Natural killer cell treated with Interleukin-12 subunit alpha and Interleukin-12 subunit beta and Interleukin-15 and Interleukin-18, amount 100 ng/mL, for 72 hours (primary cell): Measurements from ENCODE around the gene HAND2. TPM values are rescaled to one million over a fixed set of nuclear protein-coding genes. Genes with fewer than 3 reads are reported as not detected.

ENCODE experiments used
- ATAC-seq, 2 donors: fragments of 150-1000 bp; cut with Tn5 transposase in 1 of 2; sonication (Bioruptor Pico), chemical (Tn5 transposase) in 1 of 2; 2 replicates each; pipeline ENCODE4 v1.10.0; 2021
- DNase-seq: peaks from one replicate; pipeline ENCODE4 v3.0.0; 2022; ENCODE audit warnings: low spot score
- H3K27ac Mint-ChIP-seq, 2 donors: 1 replicate in 1 of 2; 2 replicates in 1 of 2; pipeline ENCODE4 v1.8.0; 2022; ENCODE audit warnings: mixed read lengths in 2 of 2, mild to moderate bottlenecking in 1 of 2, moderate library complexity in 1 of 2
- H3K27me3 Mint-ChIP-seq, 2 donors: 1 replicate in 1 of 2; 2 replicates in 1 of 2; pipeline ENCODE4 v1.8.0; 2022; ENCODE audit warnings: mixed read lengths in 2 of 2
- H3K36me3 Mint-ChIP-seq: one replicate; pipeline ENCODE4 v1.8.0; 2022; ENCODE audit warnings: mixed read lengths
- H3K4me1 Mint-ChIP-seq, 2 donors: 1 replicate in 1 of 2; 2 replicates in 1 of 2; pipeline ENCODE4 v1.8.0; 2022; ENCODE audit warnings: low read depth in 2 of 2, mixed read lengths in 2 of 2, mild to moderate bottlenecking in 1 of 2
- H3K4me3 Mint-ChIP-seq: one replicate; pipeline ENCODE4 v1.8.0; 2022; ENCODE audit warnings: mixed read lengths
- H3K9me3 Mint-ChIP-seq: 2 replicates; pipeline ENCODE4 v1.8.0; 2022; ENCODE audit warnings: mixed read lengths
- total RNA-seq, 2 donors: library from RNA; stranded (reverse); gene quantifications; one replicate each; pipeline ENCODE4 v1.2.3, GENCODE V29; 2022

The HAND2 gene
- total RNA-seq, 2 donors from 2014 or later, result not detected

DNA sequence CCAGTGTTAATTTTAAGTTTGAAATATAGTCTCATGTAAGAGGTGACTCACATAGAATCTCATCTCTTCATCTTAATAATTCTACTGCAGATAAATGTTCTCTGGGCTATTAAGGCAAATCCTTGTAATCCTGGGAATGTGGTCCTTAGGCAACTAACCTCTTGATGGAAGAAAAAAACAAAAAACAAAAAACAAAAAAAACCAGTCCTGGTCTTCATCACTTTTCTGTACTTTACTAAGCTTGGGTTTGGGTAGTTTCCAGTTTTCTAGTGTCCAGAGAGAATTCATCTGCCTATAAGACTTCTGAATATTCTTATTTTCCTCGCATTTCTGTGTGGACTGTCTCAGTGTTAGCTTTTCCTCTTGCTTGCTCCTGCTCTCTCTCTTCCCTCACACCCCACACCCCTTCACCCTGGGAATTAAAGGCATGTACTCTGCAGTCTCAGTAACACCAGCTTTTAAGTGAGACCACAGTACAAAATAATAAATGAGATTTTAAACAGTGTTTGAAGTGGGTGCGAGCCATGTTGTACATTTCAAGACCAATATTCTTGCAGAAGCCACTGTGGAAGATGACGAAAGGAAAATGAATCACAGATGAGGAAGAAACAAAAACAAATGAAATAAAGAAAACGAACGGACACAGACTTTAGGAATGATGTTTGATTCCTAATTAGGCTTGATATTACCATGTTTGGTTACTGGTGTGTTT lies 51.7 kb downstream of the HAND2 start:
- H3K27ac Mint-ChIP-seq, result no peak overlapping the region
- H3K4me1 Mint-ChIP-seq, result no peaks in the 10 kb centered on the region
- no peaks in the 10 kb centered on the region for H3K27me3 Mint-ChIP-seq
- DNase-seq (no peak), ATAC-seq (no peak)
- H3K36me3 Mint-ChIP-seq, result no peaks in the 10 kb centered on the region
- H3K4me3 Mint-ChIP-seq, result no peak overlapping the region
- no peaks in the 10 kb centered on the region for H3K9me3 Mint-ChIP-seq

DNA sequence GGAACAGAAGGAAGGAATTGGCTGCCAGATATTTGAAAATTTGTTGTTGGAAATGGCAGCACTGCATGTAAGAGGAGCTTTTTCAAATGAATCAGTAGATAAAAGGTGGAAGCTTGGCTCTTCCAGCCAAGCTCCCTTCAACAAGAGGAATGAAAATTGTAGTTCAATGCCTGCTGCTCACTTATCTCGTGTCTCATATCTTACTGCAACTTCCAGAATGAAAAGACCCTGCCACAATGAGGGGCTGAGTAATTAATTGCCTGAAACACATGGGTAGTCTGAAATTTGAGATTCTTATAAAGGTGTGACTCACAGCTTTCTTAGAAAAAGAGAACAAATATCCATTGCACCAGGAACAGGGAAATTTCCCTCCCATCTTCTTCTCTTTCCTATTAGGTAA lies 53.0 kb downstream of the HAND2 start:
- no peak overlapping the region for H3K4me3 Mint-ChIP-seq
- H3K9me3 Mint-ChIP-seq, result no peaks in the 10 kb centered on the region
- H3K27ac Mint-ChIP-seq, result no peak overlapping the region
- no peak for ATAC-seq
- DNase-seq, result no peak
- no peaks in the 10 kb centered on the region for H3K27me3 Mint-ChIP-seq
- H3K36me3 Mint-ChIP-seq, result no peaks in the 10 kb centered on the region
- no peaks in the 10 kb centered on the region for H3K4me1 Mint-ChIP-seq

Other genes starting within 250 kb of the HAND2 start
- 100 to 1,000 TPM; 256 to 524 TPM for gene HMGB2, start 195.9 kb downstream of the HAND2 start, total RNA-seq
- gene SAP30, start 159.3 kb downstream of the HAND2 start, total RNA-seq, result 10 to 100 TPM; 14.4 to 22.7 TPM
- gene SCRG1, start 131.1 kb downstream of the HAND2 start, total RNA-seq, result not detected